Endothelial cell (in vitro differentiated cells): ENCODE measurements around the gene TBC1D14. TPM values are rescaled to one million over a fixed set of nuclear protein-coding genes. Genes with fewer than 3 reads are reported as not detected.

ENCODE experiments used
- DNase-seq: peaks from one replicate; pipeline ENCODE4 v3.0.0; 2021; ENCODE audit warnings: low spot score
- H3K27ac Mint-ChIP-seq: one replicate; pipeline ENCODE4 v1.8.0; 2021; ENCODE audit warnings: mixed read lengths, inconsistent platforms; ENCODE audit not compliant: unreplicated experiment
- H3K27me3 Mint-ChIP-seq: one replicate; pipeline ENCODE4 v1.8.0; 2021; ENCODE audit warnings: mild to moderate bottlenecking, moderate library complexity, mixed read lengths, inconsistent platforms; ENCODE audit not compliant: unreplicated experiment
- H3K36me3 Mint-ChIP-seq: one replicate; pipeline ENCODE4 v1.8.0; 2021; ENCODE audit warnings: mild to moderate bottlenecking, low read depth, mixed read lengths, inconsistent platforms; ENCODE audit not compliant: unreplicated experiment
- H3K4me1 Mint-ChIP-seq: one replicate; pipeline ENCODE4 v1.8.0; 2021; ENCODE audit warnings: mild to moderate bottlenecking, mixed read lengths, inconsistent platforms; ENCODE audit not compliant: unreplicated experiment
- H3K4me3 Mint-ChIP-seq: one replicate; pipeline ENCODE4 v1.8.0; 2021; ENCODE audit warnings: mild to moderate bottlenecking, mixed read lengths, inconsistent platforms; ENCODE audit not compliant: unreplicated experiment
- H3K9me3 Mint-ChIP-seq: one replicate; pipeline ENCODE4 v1.8.0; 2021; ENCODE audit warnings: mixed read lengths, inconsistent platforms; ENCODE audit not compliant: unreplicated experiment
- CTCF ChIP-seq: fragments of 200-600 bp; sonication (generic); IDR thresholded peaks from one replicate; pipeline ENCODE4 v1.5.0; 2021; ENCODE audit warnings: antibody characterized with exemption; ENCODE audit not compliant: unreplicated experiment
- total RNA-seq: library from RNA; stranded (reverse); fragmentation: NEBNext Ultra II Directional; extraction: Animal tissue kit (Norgen Biotek cat#: 25700); gene quantifications from one replicate; pipeline ENCODE4 v1.2.1, GENCODE V29; 2021; ENCODE audit not compliant: unreplicated experiment

TBC1D14 gene
- total RNA-seq, 1 donor from 2014 or later, result 33.0 TPM

GRCh38 chr4:7017446-7018048 is 107.9 kb downstream of the TBC1D14 start:
- Mint-ChIP-seq H3K9me3 (no peaks in the 10 kb centered on the region), H3K27ac (no peak overlapping the region), H3K36me3 (peaks cover 34% of the 10 kb centered on the region), H3K27me3 (peaks cover 2% of the 10 kb centered on the region), H3K4me1 (peaks cover 9% of the 10 kb centered on the region), H3K4me3 (no peak overlapping the region)
- DNase-seq, result no peak
- TF ChIP-seq CTCF, result no peak

GRCh38 chr4:7018281-7018680 is 108.7 kb downstream of the TBC1D14 start:
- Mint-ChIP-seq H3K4me1 (peaks cover 9% of the 10 kb centered on the region), H3K27me3 (peaks cover 2% of the 10 kb centered on the region), H3K4me3 (no peak overlapping the region), H3K9me3 (no peaks in the 10 kb centered on the region), H3K27ac (no peak overlapping the region), H3K36me3 (peaks cover 31% of the 10 kb centered on the region)
- no peak for TF ChIP-seq CTCF
- DNase-seq, result no peak

- Mint-ChIP-seq H3K27ac (no peak overlapping the region), H3K9me3 (no peaks in the 10 kb centered on the region), H3K36me3 (peaks cover 32% of the 10 kb centered on the region), H3K4me3 (no peak overlapping the region), H3K4me1 (peaks cover 9% of the 10 kb centered on the region), H3K27me3 (peaks cover 4% of the 10 kb centered on the region)
- TF ChIP-seq CTCF, result no peak
- DNase-seq, result no peak
Observed at GRCh38 chr4:7019367-7019766, 109.7 kb downstream of the TBC1D14 start.

- Mint-ChIP-seq H3K27ac (no peak overlapping the region), H3K36me3 (peaks cover 25% of the 10 kb centered on the region), H3K4me1 (peaks cover 11% of the 10 kb centered on the region), H3K4me3 (no peak overlapping the region), H3K27me3 (peaks cover 5% of the 10 kb centered on the region), H3K9me3 (no peaks in the 10 kb centered on the region)
- no peak for DNase-seq
- no peak for TF ChIP-seq CTCF
Observed at GRCh38 chr4:7020290-7020689, 110.7 kb downstream of the TBC1D14 start.

- DNase-seq, result no peak
- peaks cover 5% of the 10 kb centered on the region for H3K27me3 Mint-ChIP-seq
- peaks cover 13% of the 10 kb centered on the region for H3K4me1 Mint-ChIP-seq
- no peak for TF ChIP-seq CTCF
- peaks cover 25% of the 10 kb centered on the region for H3K36me3 Mint-ChIP-seq
- H3K9me3 Mint-ChIP-seq, result no peaks in the 10 kb centered on the region
- H3K4me3 Mint-ChIP-seq, result no peak overlapping the region
- H3K27ac Mint-ChIP-seq, result no peak overlapping the region
Observed at GRCh38 chr4:7020856-7021255, 111.2 kb downstream of the TBC1D14 start.
